ENCODE data around the gene CFH. TPM values are rescaled to one million over a fixed set of nuclear protein-coding genes. Genes with fewer than 3 reads are reported as not detected.

CFH gene
- 799 and 856 TPM in 2 replicates for total RNA-seq

GRCh38 chr1:196651637-196652215 lies at the start of gene CFH:
CFH (plus strand) TSS chr1:196652043; CDS start chr1:196652118, 75 bp downstream.

GRCh38 chr1:196608390-196609369 lies 43.2 kb upstream of the CFH start, which contains the start of gene KCNT2:
KCNT2 (minus strand) TSS chr1:196608440; CDS start chr1:196608309, 131 bp downstream.

GRCh38 chr1:196774603-196775002 lies 122.8 kb downstream of the CFH start, which contains the start of gene CFHR3:
CFHR3 (plus strand) TSS chr1:196774840; CDS start chr1:196774887, 47 bp downstream.

Other genes starting within 250 kb of the CFH start
- 17.5 and 35.5 TPM in 2 replicates for gene KCNT2, start 43.6 kb upstream of the CFH start, total RNA-seq
- gene CFHR3, start 122.8 kb downstream of the CFH start, total RNA-seq = not detected in 2 replicates
- 0.81 TPM in 1 of 2 replicates, not detected in the other for gene CFHR1, start 167.7 kb downstream of the CFH start, total RNA-seq
- not detected in 2 replicates for gene CFHR4, start 236.0 kb downstream of the CFH start, total RNA-seq